HCT116 (cell line): ENCODE data around the gene CHN1. TPM values are rescaled to one million over a fixed set of nuclear protein-coding genes. Genes with fewer than 3 reads are reported as not detected.

Experiments used
- ATAC-seq: fragments of 200-7000 bp; cut with Tn5 transposase; 2 replicates; pipeline ENCODE4 v1.9.1; 2020; ENCODE audit warnings: mild to moderate bottlenecking, moderate library complexity
- BruUV-seq: library from RNA; stranded (reverse); fragments of 400-500 nt; replicated peaks from 2 replicates; lab custom pipeline; 2021; lab: Mats Ljungman, UMichigan
- CTCF ChIA-PET: fragments of 300-600 bp; sonication (Branson Sonifier 250); formaldehyde crosslinking; loops from one replicate; lab custom pipeline; 2021; ENCODE audit warnings: antibody characterized with exemption; lab: Charles Lee
- POLR2A ChIA-PET: fragments of 300-600, 350-600 bp; sonication (Branson Sonifier 250); formaldehyde crosslinking; loops from one replicate; lab custom pipeline; 2021; ENCODE audit warnings: antibody characterized with exemption; lab: Charles Lee
- RAD21 ChIA-PET, 2 experiments: fragments of 300-600 bp; sonication (Branson Sonifier 250); formaldehyde crosslinking; loops; one replicate each; lab custom pipeline; 2023; ENCODE audit warnings: low total read pairs in 2 of 2; ENCODE audit not compliant: uncharacterized antibody in 2 of 2, unreplicated experiment in 2 of 2, low non-redundant PET in 1 of 2; lab: Charles Lee
- DNase-seq: peaks from one replicate; pipeline ENCODE4 v3.0.0-alpha.2; 2010; ENCODE audit warnings: low read depth, low spot score
- H2AFZ ChIP-seq: fragments of 200-600 bp; shearing (Covaris generic), sonication (generic); 2 replicates; pipeline ENCODE4 v1.6.1; 2017; ENCODE audit warnings: low read depth, mixed run types, mixed read lengths, antibody characterized with exemption, low read length; ENCODE audit not compliant: poor library complexity, severe bottlenecking
- H3K27ac ChIP-seq: 2 replicates; pipeline ENCODE4 v1.5.1; 2012; ENCODE audit warnings: low read depth, low read length
- H3K27me3 ChIP-seq: fragments of 200-600 bp; sonication (generic); 2 replicates; pipeline ENCODE4 v1.6.1; 2016; ENCODE audit warnings: mixed run types, low read length, mixed read lengths; ENCODE audit not compliant: insufficient read depth
- H3K36me3 ChIP-seq, 2 experiments: fragments of 200-500 bp in 1 of 2; fragments of 200-600 bp in 1 of 2; sonication (Bioruptor generic) in 1 of 2; sonication (generic) in 1 of 2; 2 replicates each; pipeline versions ENCODE4 v1.5.1 to v1.6.1; 2014 to 2016; ENCODE audit warnings: low read length in 2 of 2, inconsistent platforms in 1 of 2, mixed read lengths in 1 of 2, mixed run types in 1 of 2; ENCODE audit not compliant: insufficient read depth in 2 of 2, control insufficient read depth in 1 of 2
- H3K4me1 ChIP-seq, 2 experiments: fragments of 200-600 bp in 1 of 2; sonication (generic) in 1 of 2; 2 replicates each; pipeline versions ENCODE4 v1.5.1 to v1.6.1; 2012 to 2017; ENCODE audit warnings: low read length in 2 of 2, inconsistent platforms in 1 of 2, mild to moderate bottlenecking in 1 of 2, mixed read lengths in 1 of 2, mixed run types in 1 of 2, moderate library complexity in 1 of 2; ENCODE audit not compliant: insufficient read depth in 2 of 2, control insufficient read depth in 1 of 2
- H3K4me2 ChIP-seq: fragments of 200-600 bp; sonication (generic); 2 replicates; pipeline ENCODE4 v1.6.1; 2017; ENCODE audit warnings: mixed run types, low read length, mixed read lengths
- H3K4me3 ChIP-seq, 2 experiments: fragments of 200-600 bp in 1 of 2; sonication (generic) in 1 of 2; replicated peaks in 1 of 2; 2 replicates each; pipeline ENCODE4 v1.5.1; 2011 to 2016; ENCODE audit warnings: low read length in 2 of 2, control low read depth in 1 of 2, low read depth in 1 of 2, mild to moderate bottlenecking in 1 of 2, mixed read lengths in 1 of 2, mixed run types in 1 of 2
- H3K79me2 ChIP-seq: fragments of 200-600 bp; sonication (generic); 2 replicates; pipeline ENCODE4 v1.6.1; 2017; ENCODE audit warnings: mild to moderate bottlenecking, mixed run types, low read length, moderate library complexity, mixed read lengths; ENCODE audit not compliant: insufficient read depth
- H3K9ac ChIP-seq: fragments of 200-600 bp; sonication (generic); 2 replicates; pipeline ENCODE4 v1.6.1; 2016; ENCODE audit warnings: low read length, mixed read lengths
- H3K9me2 ChIP-seq: fragments of 200-600 bp; sonication (generic), shearing (Covaris generic); 2 replicates; pipeline ENCODE4 v1.6.1; 2017; ENCODE audit warnings: mixed run types, mild to moderate bottlenecking, moderate library complexity; ENCODE audit not compliant: insufficient read depth
- H3K9me3 ChIP-seq, 2 experiments: fragments of 200-500 bp in 1 of 2; fragments of 200-600 bp in 1 of 2; sonication (Bioruptor generic) in 1 of 2; sonication (generic) in 1 of 2; 2 replicates each; pipeline ENCODE4 v1.6.1; 2014 to 2017; ENCODE audit warnings: low read length in 2 of 2, mixed read lengths in 2 of 2, inconsistent platforms in 1 of 2, low read depth in 1 of 2, mild to moderate bottlenecking in 1 of 2, mixed run types in 1 of 2, moderate library complexity in 1 of 2; ENCODE audit not compliant: control insufficient read depth in 1 of 2, insufficient read depth in 1 of 2
- H4K20me1 ChIP-seq: fragments of 200-600 bp; sonication (generic), shearing (Covaris generic); 2 replicates; pipeline ENCODE4 v1.6.1; 2017; ENCODE audit warnings: mixed run types, mild to moderate bottlenecking, moderate library complexity; ENCODE audit not compliant: insufficient read depth
- EGR1 ChIP-seq: IDR thresholded peaks from 2 replicates; pipeline ENCODE4 v1.6.1; 2012; ENCODE audit warnings: low read depth
- ELF1 ChIP-seq: IDR thresholded peaks from 2 replicates; pipeline ENCODE4 v1.6.1; 2012; ENCODE audit warnings: low read depth, borderline replicate concordance
- JUND ChIP-seq: IDR thresholded peaks from 2 replicates; pipeline ENCODE4 v1.6.1; 2012
- RAD21 ChIP-seq: IDR thresholded peaks from 2 replicates; pipeline ENCODE4 v1.6.1; 2012; ENCODE audit warnings: low read depth, mild to moderate bottlenecking
- SIN3A ChIP-seq: IDR thresholded peaks from 2 replicates; pipeline ENCODE4 v1.6.1; 2012; ENCODE audit warnings: low read depth
- SP1 ChIP-seq: IDR thresholded peaks from 2 replicates; pipeline ENCODE4 v1.6.1; 2012; ENCODE audit warnings: low read depth
- SRF ChIP-seq: IDR thresholded peaks from 2 replicates; pipeline ENCODE4 v1.6.1; 2012; ENCODE audit warnings: low read depth
- TCF7L2 ChIP-seq: IDR thresholded peaks from 2 replicates; pipeline ENCODE4 v1.7.0; 2011; ENCODE audit warnings: borderline replicate concordance, inconsistent platforms; ENCODE audit not compliant: insufficient read depth, insufficient read length; ENCODE audit errors: extremely low read depth
- YY1 ChIP-seq: IDR thresholded peaks from 2 replicates; pipeline ENCODE4 v1.6.1; 2011; ENCODE audit warnings: low read length, low read depth, moderate library complexity, mild to moderate bottlenecking; ENCODE audit not compliant: insufficient replicate concordance; ENCODE audit errors: extremely low read depth
- ZFX ChIP-seq: fragments of 450-650 bp; IDR thresholded peaks from 2 replicates; pipeline ENCODE4 v1.6.1; 2017
- intact Hi-C: fragments of 100-400 bp; cut with micrococcal nuclease; formaldehyde crosslinking; loops from 2 replicates; pipeline ENCODE4 v1.10.0; 2022
- total RNA-seq: library from RNA; stranded (reverse); gene quantifications from one replicate; pipeline ENCODE4 v1.2.1, GENCODE V29; 2021; ENCODE audit not compliant: unreplicated experiment
- TF ChIP-seq, protein P1 (sequence below): IDR thresholded peaks from 2 replicates; pipeline ENCODE4 v1.6.1; 2012
- TF ChIP-seq, protein P2 (sequence below): IDR thresholded peaks from 2 replicates; pipeline ENCODE4 v1.6.1; 2011; ENCODE audit warnings: mild to moderate bottlenecking, low read length, moderate library complexity; ENCODE audit not compliant: insufficient replicate concordance; ENCODE audit errors: extremely low read depth
- TF ChIP-seq, protein P3 (sequence below): IDR thresholded peaks from 2 replicates; pipeline ENCODE4 v1.6.1; 2012; ENCODE audit warnings: low read depth

The CHN1 gene
- total RNA-seq, 1 experiment from 2014 or later = 3.6 TPM

DNA sequence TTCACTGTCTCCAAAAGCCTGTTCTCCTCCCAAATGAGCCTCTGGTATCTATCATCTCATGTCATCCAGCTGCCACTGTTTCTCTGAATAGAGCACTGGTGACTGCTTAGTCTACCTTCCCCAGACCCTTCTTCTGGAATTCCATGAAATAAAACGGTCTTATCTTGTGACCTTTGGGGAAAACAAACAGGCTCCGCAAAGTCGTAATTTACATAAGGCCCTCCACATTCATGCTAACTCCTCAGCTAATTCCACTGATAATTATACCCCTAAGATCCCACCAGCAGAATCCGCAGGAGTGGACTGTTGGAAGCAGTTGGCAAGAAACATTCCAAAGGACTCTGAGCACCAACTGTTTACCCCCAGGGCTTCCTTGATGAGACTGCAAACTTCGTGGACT is 33.9 kb upstream of the CHN1 start (continued):
- TF ChIP-seq, protein P1, sequence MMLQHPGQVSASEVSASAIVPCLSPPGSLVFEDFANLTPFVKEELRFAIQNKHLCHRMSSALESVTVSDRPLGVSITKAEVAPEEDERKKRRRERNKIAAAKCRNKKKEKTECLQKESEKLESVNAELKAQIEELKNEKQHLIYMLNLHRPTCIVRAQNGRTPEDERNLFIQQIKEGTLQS = no peak
- TF ChIP-seq SIN3A (no peak), TCF7L2 (no peak), ZFX (no peak), EGR1 (no peak), JUND (no peak)

DNA sequence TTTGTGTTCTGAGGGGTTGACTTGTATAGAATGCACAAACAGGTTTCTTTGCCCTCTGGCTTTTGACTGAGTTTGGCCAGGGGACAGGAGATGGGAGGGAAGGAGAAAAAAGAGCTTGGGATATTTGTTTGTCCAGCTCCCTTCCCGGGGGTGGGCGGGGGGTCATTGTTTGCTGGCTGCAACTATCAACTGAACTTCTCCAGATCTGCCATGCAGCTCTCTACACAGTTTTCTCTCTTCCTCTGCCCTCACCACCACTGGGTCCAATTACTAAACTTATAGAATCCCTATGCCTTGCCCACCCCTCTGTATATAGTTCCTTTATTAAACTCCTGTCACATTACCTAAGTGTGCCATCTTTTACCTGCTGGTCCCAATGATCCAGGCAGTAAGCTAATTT is 32.8 kb upstream of the CHN1 start:
- intact Hi-C loops = loop anchor here (5.0 kb wide), 1 partner anchor 1049 kb away; no protein-coding TSS in a partner anchor
- RAD21 ChIA-PET = no interaction called here

More for the DNA sequence above, 32.8 kb upstream of the CHN1 start:
- Histone ChIP-seq H3K9ac (no peak overlapping the region), H3K27ac (no peak overlapping the region), H3K27me3 (no peaks in the 10 kb centered on the region), H3K9me2 (no peaks in the 10 kb centered on the region), H2AFZ (no peak overlapping the region), H3K79me2 (no peaks in the 10 kb centered on the region), H3K4me2 (no peak overlapping the region), H3K9me3 (no peaks in the 10 kb centered on the region), H4K20me1 (no peaks in the 10 kb centered on the region), H3K4me1 (no peaks in the 10 kb centered on the region; a peak in 1 of 4 replicates), H3K4me3 (no peak overlapping the region), H3K36me3 (no peaks in the 10 kb centered on the region)
- DNase-seq (no peak), ATAC-seq (no peak)
- no peak for TF ChIP-seq ZFX
- TF ChIP-seq, protein P2, sequence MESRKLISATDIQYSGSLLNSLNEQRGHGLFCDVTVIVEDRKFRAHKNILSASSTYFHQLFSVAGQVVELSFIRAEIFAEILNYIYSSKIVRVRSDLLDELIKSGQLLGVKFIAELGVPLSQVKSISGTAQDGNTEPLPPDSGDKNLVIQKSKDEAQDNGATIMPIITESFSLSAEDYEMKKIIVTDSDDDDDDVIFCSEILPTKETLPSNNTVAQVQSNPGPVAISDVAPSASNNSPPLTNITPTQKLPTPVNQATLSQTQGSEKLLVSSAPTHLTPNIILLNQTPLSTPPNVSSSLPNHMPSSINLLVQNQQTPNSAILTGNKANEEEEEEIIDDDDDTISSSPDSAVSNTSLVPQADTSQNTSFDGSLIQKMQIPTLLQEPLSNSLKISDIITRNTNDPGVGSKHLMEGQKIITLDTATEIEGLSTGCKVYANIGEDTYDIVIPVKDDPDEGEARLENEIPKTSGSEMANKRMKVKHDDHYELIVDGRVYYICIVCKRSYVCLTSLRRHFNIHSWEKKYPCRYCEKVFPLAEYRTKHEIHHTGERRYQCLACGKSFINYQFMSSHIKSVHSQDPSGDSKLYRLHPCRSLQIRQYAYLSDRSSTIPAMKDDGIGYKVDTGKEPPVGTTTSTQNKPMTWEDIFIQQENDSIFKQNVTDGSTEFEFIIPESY = no peak
- no peak for TF ChIP-seq SRF
- no peak for TF ChIP-seq RAD21
- no peak for TF ChIP-seq SP1
- TF ChIP-seq, protein P3, sequence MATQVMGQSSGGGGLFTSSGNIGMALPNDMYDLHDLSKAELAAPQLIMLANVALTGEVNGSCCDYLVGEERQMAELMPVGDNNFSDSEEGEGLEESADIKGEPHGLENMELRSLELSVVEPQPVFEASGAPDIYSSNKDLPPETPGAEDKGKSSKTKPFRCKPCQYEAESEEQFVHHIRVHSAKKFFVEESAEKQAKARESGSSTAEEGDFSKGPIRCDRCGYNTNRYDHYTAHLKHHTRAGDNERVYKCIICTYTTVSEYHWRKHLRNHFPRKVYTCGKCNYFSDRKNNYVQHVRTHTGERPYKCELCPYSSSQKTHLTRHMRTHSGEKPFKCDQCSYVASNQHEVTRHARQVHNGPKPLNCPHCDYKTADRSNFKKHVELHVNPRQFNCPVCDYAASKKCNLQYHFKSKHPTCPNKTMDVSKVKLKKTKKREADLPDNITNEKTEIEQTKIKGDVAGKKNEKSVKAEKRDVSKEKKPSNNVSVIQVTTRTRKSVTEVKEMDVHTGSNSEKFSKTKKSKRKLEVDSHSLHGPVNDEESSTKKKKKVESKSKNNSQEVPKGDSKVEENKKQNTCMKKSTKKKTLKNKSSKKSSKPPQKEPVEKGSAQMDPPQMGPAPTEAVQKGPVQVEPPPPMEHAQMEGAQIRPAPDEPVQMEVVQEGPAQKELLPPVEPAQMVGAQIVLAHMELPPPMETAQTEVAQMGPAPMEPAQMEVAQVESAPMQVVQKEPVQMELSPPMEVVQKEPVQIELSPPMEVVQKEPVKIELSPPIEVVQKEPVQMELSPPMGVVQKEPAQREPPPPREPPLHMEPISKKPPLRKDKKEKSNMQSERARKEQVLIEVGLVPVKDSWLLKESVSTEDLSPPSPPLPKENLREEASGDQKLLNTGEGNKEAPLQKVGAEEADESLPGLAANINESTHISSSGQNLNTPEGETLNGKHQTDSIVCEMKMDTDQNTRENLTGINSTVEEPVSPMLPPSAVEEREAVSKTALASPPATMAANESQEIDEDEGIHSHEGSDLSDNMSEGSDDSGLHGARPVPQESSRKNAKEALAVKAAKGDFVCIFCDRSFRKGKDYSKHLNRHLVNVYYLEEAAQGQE = no peak
- no peak for TF ChIP-seq YY1
- TF ChIP-seq TCF7L2 = no peak
- TF ChIP-seq ELF1 = no peak
- ChIA-PET CTCF (no interaction called here), POLR2A (no interaction called here)
- BruUV-seq = no TSS peak
